Endothelial cell of umbilical vein (primary cell): ENCODE results near the gene MAP10. TPM values are rescaled to one million over a fixed set of nuclear protein-coding genes. Genes with fewer than 3 reads are reported as not detected.

ENCODE experiments used
- BruUV-seq: library from RNA; stranded (reverse); fragments of 400-500 nt; replicated peaks from 2 replicates; lab custom pipeline; 2021; lab: Mats Ljungman, UMichigan
- CTCF ChIA-PET: fragments of 300-600, 350-600 bp; sonication (Branson Sonifier 250); formaldehyde crosslinking; loops from one replicate; lab custom pipeline; 2021; ENCODE audit warnings: antibody characterized with exemption, inconsistent platforms; lab: Charles Lee
- POLR2A ChIA-PET: fragments of 300-600, 350-600 bp; sonication (Branson Sonifier 250); formaldehyde crosslinking; loops from one replicate; lab custom pipeline; 2021; ENCODE audit warnings: antibody characterized with exemption, inconsistent platforms; lab: Charles Lee
- DNase-seq: peaks from one replicate; pipeline ENCODE4 v3.0.0-alpha.2; 2011; ENCODE audit warnings: low read depth, low spot score
- FAIRE-seq: peaks from 2 replicates; lab custom pipeline; 2011; peaks lifted over from hg19 to GRCh38; lab: Jason Lieb, UNC
- H2AFZ ChIP-seq: 2 replicates; pipeline ENCODE4 v1.6.0; 2012; ENCODE audit warnings: low read depth, low read length, control low read depth, inconsistent platforms
- H3K27ac ChIP-seq: 2 replicates; pipeline ENCODE4 v1.5.1; 2011; ENCODE audit warnings: low read depth, mild to moderate bottlenecking, control low read depth, low read length, moderate library complexity; ENCODE audit not compliant: insufficient read depth
- H3K27me3 ChIP-seq, 2 experiments: 2 replicates each; pipeline versions ENCODE4 v1.6.0 to v1.6.1; 2011; ENCODE audit warnings: low read length in 2 of 2, mixed read lengths in 1 of 2; ENCODE audit not compliant: control insufficient read depth in 2 of 2, insufficient read depth in 2 of 2
- H3K36me3 ChIP-seq, 2 experiments: 2 replicates in 1 of 2; 3 replicates in 1 of 2; pipeline ENCODE4 v1.5.1; 2011; ENCODE audit warnings: low read length in 2 of 2, mild to moderate bottlenecking in 1 of 2, moderate library complexity in 1 of 2; ENCODE audit not compliant: control insufficient read depth in 2 of 2, insufficient read depth in 2 of 2; ENCODE audit errors: extremely low read depth in 1 of 2
- H3K4me1 ChIP-seq: 3 replicates; pipeline ENCODE4 v1.5.1; 2011; ENCODE audit warnings: mild to moderate bottlenecking, low read length; ENCODE audit not compliant: control insufficient read depth, insufficient read depth; ENCODE audit errors: extremely low read depth
- H3K4me2 ChIP-seq: 2 replicates; pipeline ENCODE4 v1.6.1; 2011; ENCODE audit warnings: low read length, control low read depth, mixed read lengths; ENCODE audit not compliant: insufficient read depth
- H3K4me3 ChIP-seq, 3 experiments: fragments of 200-600 bp in 1 of 3; sonication (generic), shearing (Covaris generic) in 1 of 3; replicated peaks in 1 of 3; 2 replicates each; pipeline ENCODE4 v1.5.1; 2011 to 2016; ENCODE audit warnings: control low read depth in 3 of 3, low read length in 3 of 3, mild to moderate bottlenecking in 2 of 3, inconsistent platforms in 1 of 3, low read depth in 1 of 3, moderate library complexity in 1 of 3; ENCODE audit not compliant: insufficient read depth in 1 of 3
- H3K79me2 ChIP-seq: 2 replicates; pipeline ENCODE4 v1.6.0; 2012; ENCODE audit warnings: low read length, inconsistent platforms; ENCODE audit not compliant: control insufficient read depth, insufficient read depth
- H3K9ac ChIP-seq: replicated peaks from 2 replicates; pipeline ENCODE3; 2011; ENCODE audit warnings: low read length, control low read depth; ENCODE audit not compliant: insufficient read depth; ENCODE audit errors: extremely low read depth
- H3K9me1 ChIP-seq: replicated peaks from 3 replicates; pipeline ENCODE4 v1.6.0; 2011; ENCODE audit warnings: mild to moderate bottlenecking, low read length; ENCODE audit not compliant: control insufficient read depth, insufficient read depth; ENCODE audit errors: extremely low read depth
- H3K9me3 ChIP-seq: replicated peaks from 2 replicates; pipeline ENCODE4 v1.5.1; 2012; ENCODE audit warnings: low read length, inconsistent platforms; ENCODE audit not compliant: control insufficient read depth, insufficient read depth
- H4K20me1 ChIP-seq: replicated peaks from 2 replicates; pipeline ENCODE3; 2011; ENCODE audit warnings: mild to moderate bottlenecking, low read length; ENCODE audit not compliant: control insufficient read depth, insufficient read depth; ENCODE audit errors: extremely low read depth
- EZH2 ChIP-seq: IDR thresholded peaks from 2 replicates; pipeline ENCODE4 v1.6.1; 2012; ENCODE audit warnings: borderline replicate concordance, low read depth, mild to moderate bottlenecking, moderate library complexity, low read length, inconsistent platforms; ENCODE audit not compliant: severe bottlenecking
- FOS ChIP-seq: IDR thresholded peaks from 2 replicates; pipeline ENCODE4 v1.6.1; 2011; ENCODE audit warnings: mild to moderate bottlenecking, low read length, moderate library complexity, borderline replicate concordance; ENCODE audit not compliant: insufficient read depth
- MAX ChIP-seq: IDR thresholded peaks from 2 replicates; pipeline ENCODE4 v1.6.1; 2011; ENCODE audit not compliant: insufficient read depth, insufficient read length
- dilution Hi-C: fragments of 300-500 bp; cut with MboI; formaldehyde crosslinking; loops from one replicate; pipeline ENCODE4 v1.15.0; 2019; ENCODE audit warnings: low sequenced_read_pairs; ENCODE audit not compliant: extremely low pct_ligation_motif_present
- intact Hi-C: fragments of 100-400 bp; cut with micrococcal nuclease; formaldehyde crosslinking; loops from one replicate; pipeline ENCODE4 v1.10.0; 2022
- polyA plus RNA-seq, 4 experiments: library from polyadenylated mRNA; depleted of rRNA in 3 of 4; stranded (reverse) in 3 of 4; unstranded in 1 of 4; fragments of >200 nt; gene quantifications; 2 replicates each; pipeline versions ENCODE4 v1.2.1 to v1.2.3, GENCODE V29; 2011 to 2012; ENCODE audit warnings: missing spikeins in 1 of 4
- total RNA-seq: library from RNA; stranded (reverse); gene quantifications from 2 replicates; pipeline ENCODE4 v1.2.3, GENCODE V29; 2021

Gene MAP10
- total and polyA plus RNA-seq, 2 donors (not counting 3 experiments of a cell fraction or from before 2014, with no cell fraction given) = 0.88 to 2.0 TPM

GRCh38 chr1:232769733-232770132, 35.5 kb upstream of the MAP10 start:
- H3K79me2 ChIP-seq = no peaks in the 10 kb centered on the region
- H3K4me1 ChIP-seq = no peaks in the 10 kb centered on the region
- FAIRE-seq (no peak), DNase-seq (no peak)
- no peak overlapping the region for H3K9ac ChIP-seq
- H3K27ac ChIP-seq = no peak overlapping the region
- TF ChIP-seq EZH2 = no peak
- H3K9me3 ChIP-seq = no peaks in the 10 kb centered on the region
- no peaks in the 10 kb centered on the region for H4K20me1 ChIP-seq
- BruUV-seq = no TSS peak
- intact Hi-C loops (no loop called here), dilution Hi-C loops (no loop called here)
- H3K4me2 ChIP-seq = no peak overlapping the region
- no peaks in the 10 kb centered on the region for H3K9me1 ChIP-seq
- no peaks in the 10 kb centered on the region for H3K27me3 ChIP-seq
- H3K36me3 ChIP-seq = no peaks in the 10 kb centered on the region
- CTCF ChIA-PET = no interaction called here
- no peak overlapping the region for H3K4me3 ChIP-seq
- no peak overlapping the region for H2AFZ ChIP-seq
- POLR2A ChIA-PET = no interaction called here

GRCh38 chr1:232773752-232774151, 31.5 kb upstream of the MAP10 start:
- Histone ChIP-seq H2AFZ (no peak overlapping the region), H4K20me1 (no peaks in the 10 kb centered on the region), H3K4me1 (no peaks in the 10 kb centered on the region), H3K27me3 (no peaks in the 10 kb centered on the region), H3K9me1 (no peaks in the 10 kb centered on the region), H3K27ac (no peak overlapping the region), H3K9me3 (no peaks in the 10 kb centered on the region), H3K4me2 (no peak overlapping the region), H3K4me3 (no peak overlapping the region), H3K9ac (no peak overlapping the region), H3K79me2 (no peaks in the 10 kb centered on the region), H3K36me3 (no peaks in the 10 kb centered on the region)
- BruUV-seq = no TSS peak
- POLR2A ChIA-PET = no interaction called here
- DNase-seq (no peak), FAIRE-seq (no peak)
- TF ChIP-seq MAX (no peak), FOS (no peak)
- dilution Hi-C loops (no loop called here), intact Hi-C loops (no loop called here)
- CTCF ChIA-PET = no interaction called here
